ENCODE measurements around the gene RUNX1. TPM values are rescaled to one million over a fixed set of nuclear protein-coding genes. Genes with fewer than 3 reads are reported as not detected.

Gene RUNX1
- total RNA-seq, 4 donors from 2014 or later: 2.9 to 18.7 (median 7.7) TPM

- WGBS, 2 donors: 89 to 91% methylated on average over 8 of the region's 8 CpGs
- intact Hi-C loops (cut with DNase I): no loop called here
These were observed 251.1 kb downstream of the RUNX1 start for GRCh38 chr21:34797921-34798535.

GRCh38 chr21:34797201-34797525, 251.9 kb downstream of the RUNX1 start:
- Histone ChIP-seq H3K4me1 (peaks cover 0 to 25% of the 10 kb centered on the region in 2 donors), H3K27ac (peak overlapping the region in 1 of 3 donors; percentile 41), H3K27me3 (no peaks in the 10 kb centered on the region), H3K36me3 (no peaks in the 10 kb centered on the region), H3K4me3 (replicated peaks in 1 of 3) (no peak overlapping the region), H3K9me3 (no peaks in the 10 kb centered on the region)
- intact Hi-C loops (cut with DNase I): no loop called here
- TF ChIP-seq CTCF (IDR thresholded peaks at IDR 0.05): no peak
- no peak for TF ChIP-seq POLR2A (IDR thresholded peaks at IDR 0.05)
- no peak for DNase-seq

More at GRCh38 chr21:34797921-34798535, 251.1 kb downstream of the RUNX1 start:
- DNase-seq: no peak
- peaks cover 0 to 25% of the 10 kb centered on the region in 2 donors for H3K4me1 ChIP-seq
- H3K36me3 ChIP-seq: no peaks in the 10 kb centered on the region
- TF ChIP-seq CTCF (IDR thresholded peaks at IDR 0.05) (no peak), POLR2A (IDR thresholded peaks at IDR 0.05) (no peak)
- no peaks in the 10 kb centered on the region for H3K27me3 ChIP-seq
- H3K4me3 ChIP-seq (replicated peaks in 1 of 3): no peak overlapping the region
- no peaks in the 10 kb centered on the region for H3K9me3 ChIP-seq
- H3K27ac ChIP-seq: no peak overlapping the region

- H3K4me1 ChIP-seq: peaks cover 0 to 25% of the 10 kb centered on the region in 2 donors
- peak; percentile 57 to 60 for DNase-seq
- H3K27me3 ChIP-seq: no peaks in the 10 kb centered on the region
- no peaks in the 10 kb centered on the region for H3K36me3 ChIP-seq
- TF ChIP-seq POLR2A (IDR thresholded peaks at IDR 0.05) (no peak), CTCF (IDR thresholded peaks at IDR 0.05) (no peak)
- intact Hi-C loops (cut with DNase I): no loop called here
- no peak overlapping the region for H3K4me3 ChIP-seq (replicated peaks in 1 of 3)
- H3K9me3 ChIP-seq: no peaks in the 10 kb centered on the region
- 56 to 67% methylated on average over 7 of the region's 7 CpGs for WGBS, 2 donors
- H3K27ac ChIP-seq: peak overlapping the region in 1 of 3 donors; percentile 41
These were observed 252.4 kb downstream of the RUNX1 start for GRCh38 chr21:34796518-34797200.

- no peaks in the 10 kb centered on the region for H3K9me3 ChIP-seq
- WGBS, 2 donors: 65 to 75% methylated on average over 7 of the region's 7 CpGs
- peak overlapping the region in 1 of 3 donors; percentile 41 for H3K27ac ChIP-seq
- H3K36me3 ChIP-seq: no peaks in the 10 kb centered on the region
- TF ChIP-seq POLR2A (IDR thresholded peaks at IDR 0.05): no peak
- no peak for TF ChIP-seq CTCF (IDR thresholded peaks at IDR 0.05)
- intact Hi-C loops (cut with DNase I): no loop called here
- H3K4me3 ChIP-seq (replicated peaks in 1 of 3): no peak overlapping the region
- no peak for DNase-seq
- no peaks in the 10 kb centered on the region for H3K27me3 ChIP-seq
- peaks cover 0 to 25% of the 10 kb centered on the region in 2 donors for H3K4me1 ChIP-seq
These were observed 253.4 kb downstream of the RUNX1 start for GRCh38 chr21:34795548-34796180.

- H3K4me1 ChIP-seq: peaks cover 0 to 25% of the 10 kb centered on the region in 2 donors
- H3K27me3 ChIP-seq: no peaks in the 10 kb centered on the region
- 26 to 29% methylated on average over 5 of the region's 5 CpGs for WGBS, 2 donors
- peak overlapping the region in 1 of 3 donors; percentile 31 for H3K27ac ChIP-seq
- H3K9me3 ChIP-seq: no peaks in the 10 kb centered on the region
- peak; percentile 9 to 15 for DNase-seq
- no peak overlapping the region for H3K4me3 ChIP-seq (replicated peaks in 1 of 3)
- TF ChIP-seq POLR2A (IDR thresholded peaks at IDR 0.05) (no peak), CTCF (IDR thresholded peaks at IDR 0.05) (peak in 4 of 6 experiments; percentile 20 to 34 (median 30))
- H3K36me3 ChIP-seq: no peaks in the 10 kb centered on the region
- intact Hi-C loops (cut with DNase I): no loop called here
These were observed 253.9 kb downstream of the RUNX1 start for GRCh38 chr21:34795175-34795547.
